ENCODE results near the gene CSTB.

The CSTB gene

GRCh38 chr21:43786300-43786806, 10.2 kb upstream of the CSTB start:
- Histone ChIP-seq H3F3A (ENCODE audit: low read depth) (no peaks in the 10 kb centered on the region; the same call in 1 of the 2 replicates), H3K9me2 (replicated peaks; ENCODE audit: low read depth, low read length) (no peaks in the 10 kb centered on the region), H3K9ac (ENCODE audit: low read depth, low read length, poor library complexity, severe bottlenecking) (no peak overlapping the region), H3K4me3 (ENCODE audit: low read length, poor library complexity, severe bottlenecking) (no peak overlapping the region), H2AFZ (ENCODE audit: low read length) (no peak overlapping the region), H3K4me1 (ENCODE audit: insufficient read depth, low read length, poor library complexity, severe bottlenecking) (peaks cover 27% of the 10 kb centered on the region), H3K9me3 (ENCODE audit: insufficient read depth, low read depth, low read length) (no peaks in the 10 kb centered on the region), H4K20me1 (ENCODE audit: insufficient read depth, low read length, poor library complexity, severe bottlenecking) (peaks cover 12% of the 10 kb centered on the region), H3K79me2 (ENCODE audit: insufficient read depth, low read length) (peaks cover 20% of the 10 kb centered on the region), H3K36me3 (ENCODE audit: insufficient read depth, low read length) (no peaks in the 10 kb centered on the region), H3K4me2 (ENCODE audit: low read depth, low read length, poor library complexity, severe bottlenecking) (no peak overlapping the region), H3K27me3 (ENCODE audit: insufficient read depth, low read length, poor library complexity, severe bottlenecking) (no peaks in the 10 kb centered on the region)
- TF ChIP-seq CTCF (conservative IDR thresholded peaks at IDR 0.05; ENCODE audit: low read length) (no peak), EZH2phosphoT487 (IDR thresholded peaks at IDR 0.05; ENCODE audit: borderline replicate concordance) (no peak)

- peaks cover 29% of the 10 kb centered on the region for H3K4me1 ChIP-seq (ENCODE audit: insufficient read depth, low read length, poor library complexity, severe bottlenecking)
- H3K9me3 ChIP-seq (ENCODE audit: insufficient read depth, low read depth, low read length), result no peaks in the 10 kb centered on the region
- H3F3A ChIP-seq (ENCODE audit: low read depth), result no peaks in the 10 kb centered on the region; the same call in 1 of the 2 replicates
- peaks cover 6% of the 10 kb centered on the region for H4K20me1 ChIP-seq (ENCODE audit: insufficient read depth, low read length, poor library complexity, severe bottlenecking)
- H3K4me2 ChIP-seq (ENCODE audit: low read depth, low read length, poor library complexity, severe bottlenecking), result no peak overlapping the region
- H3K36me3 ChIP-seq (ENCODE audit: insufficient read depth, low read length), result no peaks in the 10 kb centered on the region
- H3K9ac ChIP-seq (ENCODE audit: low read depth, low read length, poor library complexity, severe bottlenecking), result no peak overlapping the region
- H2AFZ ChIP-seq (ENCODE audit: low read length), result no peak overlapping the region
- TF ChIP-seq CTCF (conservative IDR thresholded peaks at IDR 0.05; ENCODE audit: low read length) (no peak), EZH2phosphoT487 (IDR thresholded peaks at IDR 0.05; ENCODE audit: borderline replicate concordance) (no peak)
- H3K27me3 ChIP-seq (ENCODE audit: insufficient read depth, low read length, poor library complexity, severe bottlenecking), result no peaks in the 10 kb centered on the region
- no peak overlapping the region for H3K4me3 ChIP-seq (ENCODE audit: low read length, poor library complexity, severe bottlenecking)
- no peaks in the 10 kb centered on the region for H3K9me2 ChIP-seq (replicated peaks; ENCODE audit: low read depth, low read length)
- peaks cover 8% of the 10 kb centered on the region for H3K79me2 ChIP-seq (ENCODE audit: insufficient read depth, low read length)
Measured at GRCh38 chr21:43785134-43785533, 9.0 kb upstream of the CSTB start.

- H3K9me3 ChIP-seq (ENCODE audit: insufficient read depth, low read depth, low read length), result no peaks in the 10 kb centered on the region
- H3K27me3 ChIP-seq (ENCODE audit: insufficient read depth, low read length, poor library complexity, severe bottlenecking), result no peaks in the 10 kb centered on the region
- no peak overlapping the region for H3K4me3 ChIP-seq (ENCODE audit: low read length, poor library complexity, severe bottlenecking)
- no peaks in the 10 kb centered on the region for H3K36me3 ChIP-seq (ENCODE audit: insufficient read depth, low read length)
- no peak overlapping the region for H2AFZ ChIP-seq (ENCODE audit: low read length)
- no peaks in the 10 kb centered on the region for H4K20me1 ChIP-seq (ENCODE audit: insufficient read depth, low read length, poor library complexity, severe bottlenecking)
- TF ChIP-seq EZH2phosphoT487 (IDR thresholded peaks at IDR 0.05; ENCODE audit: borderline replicate concordance) (no peak), CTCF (conservative IDR thresholded peaks at IDR 0.05; ENCODE audit: low read length) (no peak)
- H3F3A ChIP-seq (ENCODE audit: low read depth), result peaks cover under 1% of the 10 kb centered on the region
- H3K4me2 ChIP-seq (ENCODE audit: low read depth, low read length, poor library complexity, severe bottlenecking), result no peak overlapping the region
- H3K9me2 ChIP-seq (replicated peaks; ENCODE audit: low read depth, low read length), result no peaks in the 10 kb centered on the region
- H3K9ac ChIP-seq (ENCODE audit: low read depth, low read length, poor library complexity, severe bottlenecking), result no peak overlapping the region
- H3K4me1 ChIP-seq (ENCODE audit: insufficient read depth, low read length, poor library complexity, severe bottlenecking), result peaks cover 42% of the 10 kb centered on the region
- peaks cover under 1% of the 10 kb centered on the region; the same call in 1 of the 2 replicates for H3K79me2 ChIP-seq (ENCODE audit: insufficient read depth, low read length)
Measured at GRCh38 chr21:43783098-43783700, 7.1 kb upstream of the CSTB start.

Measured in Loucy (cell line).